8988T (cell line): ENCODE results near the gene KCTD11.

Experiments
- DNase-seq: peaks from one replicate; pipeline ENCODE4 v3.0.0; 2011

The KCTD11 gene

GRCh38 chr17:7351665-7352502 lies at the start of gene KCTD11:
KCTD11 (plus strand) TSS chr17:7352162.
- DNase-seq: peak; percentile 91

DNA sequence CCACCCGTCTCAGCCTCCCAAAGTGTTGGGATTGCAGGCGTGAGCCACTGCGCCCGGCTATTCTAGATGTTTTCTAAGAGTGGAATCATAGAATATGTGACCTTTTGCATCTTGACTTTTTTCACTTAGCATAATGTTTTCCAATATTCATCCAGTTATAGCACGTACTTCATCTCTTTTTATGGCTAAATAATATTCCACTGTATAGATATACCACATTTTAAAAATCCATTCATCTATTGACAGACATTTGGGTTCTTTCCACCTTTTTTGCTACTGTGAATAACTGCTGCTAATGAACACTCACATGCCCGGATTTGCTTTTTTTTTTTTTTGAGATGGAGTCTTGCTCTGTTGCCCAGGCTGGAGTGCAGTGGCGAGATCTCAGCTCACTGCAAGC lies 47.8 kb upstream of the KCTD11 start:
- DNase-seq: no peak

GRCh38 chr17:7306911-7307685 lies 44.9 kb upstream of the KCTD11 start, which contains the start of gene EIF5A:
EIF5A (plus strand) TSS chr17:7307628; CDS start chr17:7309636, 2,008 bp downstream.
- peak; percentile 92 for DNase-seq

- no peak for DNase-seq
Measured at GRCh38 chr17:7307686-7308624, 44.0 kb upstream of the KCTD11 start.

DNA sequence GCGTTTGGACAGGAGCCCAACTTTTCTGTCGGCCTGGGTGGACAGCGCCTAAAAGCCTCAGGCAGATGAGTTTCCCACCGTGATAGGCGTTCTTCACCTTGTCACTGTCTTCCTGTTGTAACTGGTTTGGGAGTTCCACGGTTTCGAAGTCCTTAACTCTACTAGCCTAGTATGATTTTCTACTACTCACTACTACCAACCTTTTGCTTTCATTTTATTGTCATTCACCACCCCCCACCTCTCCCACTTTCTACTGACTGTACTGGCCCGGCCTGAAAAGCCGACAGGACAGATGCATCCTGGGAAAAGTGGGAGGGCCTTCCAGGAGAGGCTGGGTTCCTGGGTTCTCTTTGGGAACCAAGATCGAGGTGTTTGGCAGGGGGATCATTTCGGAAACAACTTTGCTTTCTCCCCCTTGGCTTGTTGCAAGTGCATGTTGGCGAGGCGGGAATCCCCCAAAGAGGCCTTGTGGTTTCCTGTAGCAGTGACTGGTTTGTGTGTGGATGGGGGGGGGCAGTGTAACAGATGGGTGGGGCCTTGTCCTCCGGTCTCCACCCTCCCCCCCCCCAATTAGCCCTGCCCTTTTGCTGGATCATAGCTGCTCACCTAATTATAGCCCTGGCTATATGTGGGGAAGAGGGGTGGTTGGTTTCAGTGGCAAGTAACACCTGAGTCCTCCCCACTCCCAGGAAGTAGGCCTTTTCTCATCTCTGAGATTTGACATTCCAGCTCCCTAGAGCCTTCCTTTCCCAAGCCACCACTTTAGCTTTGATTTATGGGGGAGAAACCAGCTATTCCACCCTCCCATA lies 43.1 kb upstream of the KCTD11 start:
- peak; percentile 60 for DNase-seq

DNA sequence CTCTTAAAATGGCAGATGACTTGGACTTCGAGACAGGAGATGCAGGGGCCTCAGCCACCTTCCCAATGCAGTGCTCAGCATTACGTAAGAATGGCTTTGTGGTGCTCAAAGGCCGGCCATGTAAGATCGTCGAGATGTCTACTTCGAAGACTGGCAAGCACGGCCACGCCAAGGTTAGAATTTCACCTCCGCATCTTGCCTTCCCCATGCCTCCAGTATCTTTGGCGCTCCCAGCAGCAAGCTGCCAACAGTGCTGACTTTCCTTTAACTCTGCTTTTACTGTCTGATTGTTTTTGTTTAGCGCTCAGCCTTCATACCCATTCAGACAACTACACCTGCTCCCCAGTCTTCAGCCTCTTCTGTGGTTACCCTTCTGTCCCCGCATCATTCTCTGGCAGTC lies 42.3 kb upstream of the KCTD11 start:
- no peak for DNase-seq

- no peak for DNase-seq
Measured at GRCh38 chr17:7311110-7311705, 40.8 kb upstream of the KCTD11 start.

GRCh38 chr17:7312432-7313087 lies 39.4 kb upstream of the KCTD11 start:
- no peak for DNase-seq

DNA sequence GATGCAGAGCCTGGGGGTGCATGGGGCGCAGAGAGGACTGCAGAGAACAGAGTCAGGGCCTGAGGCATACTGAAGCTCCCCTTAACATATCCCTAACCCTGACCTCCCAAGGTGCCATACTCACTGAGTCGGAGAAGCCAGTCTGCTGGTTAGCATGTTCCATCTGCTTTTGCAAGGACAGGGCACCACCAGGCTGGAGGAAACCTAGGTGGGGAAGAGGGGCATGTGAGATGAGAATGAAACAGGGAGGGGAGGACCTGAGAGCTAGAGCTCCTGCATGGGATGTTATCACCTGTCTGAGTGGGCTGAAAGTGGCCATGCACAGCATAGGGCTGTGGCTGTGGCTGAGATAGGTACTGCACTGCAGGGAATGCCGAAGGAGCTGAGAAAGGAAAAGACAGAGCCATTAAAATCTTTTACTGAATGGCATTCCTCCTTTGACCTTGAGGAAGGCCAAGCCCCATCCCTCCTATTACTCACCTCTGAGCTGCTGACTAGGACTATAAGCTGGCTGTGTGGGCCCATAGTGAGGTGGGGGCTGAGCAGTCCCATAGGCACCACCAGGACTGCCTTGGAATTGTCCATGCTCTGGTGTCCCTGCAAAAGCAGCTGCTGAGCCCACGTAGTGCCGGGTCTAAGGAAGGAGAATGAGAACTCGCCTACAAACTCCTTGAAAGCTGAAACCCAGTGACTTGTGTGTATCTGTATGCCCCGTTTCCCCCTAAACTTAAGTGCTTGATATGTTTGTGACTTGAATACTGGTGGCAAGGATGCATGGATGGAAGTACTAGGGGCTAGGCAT lies 38.7 kb upstream of the KCTD11 start:
- no peak for DNase-seq

DNA sequence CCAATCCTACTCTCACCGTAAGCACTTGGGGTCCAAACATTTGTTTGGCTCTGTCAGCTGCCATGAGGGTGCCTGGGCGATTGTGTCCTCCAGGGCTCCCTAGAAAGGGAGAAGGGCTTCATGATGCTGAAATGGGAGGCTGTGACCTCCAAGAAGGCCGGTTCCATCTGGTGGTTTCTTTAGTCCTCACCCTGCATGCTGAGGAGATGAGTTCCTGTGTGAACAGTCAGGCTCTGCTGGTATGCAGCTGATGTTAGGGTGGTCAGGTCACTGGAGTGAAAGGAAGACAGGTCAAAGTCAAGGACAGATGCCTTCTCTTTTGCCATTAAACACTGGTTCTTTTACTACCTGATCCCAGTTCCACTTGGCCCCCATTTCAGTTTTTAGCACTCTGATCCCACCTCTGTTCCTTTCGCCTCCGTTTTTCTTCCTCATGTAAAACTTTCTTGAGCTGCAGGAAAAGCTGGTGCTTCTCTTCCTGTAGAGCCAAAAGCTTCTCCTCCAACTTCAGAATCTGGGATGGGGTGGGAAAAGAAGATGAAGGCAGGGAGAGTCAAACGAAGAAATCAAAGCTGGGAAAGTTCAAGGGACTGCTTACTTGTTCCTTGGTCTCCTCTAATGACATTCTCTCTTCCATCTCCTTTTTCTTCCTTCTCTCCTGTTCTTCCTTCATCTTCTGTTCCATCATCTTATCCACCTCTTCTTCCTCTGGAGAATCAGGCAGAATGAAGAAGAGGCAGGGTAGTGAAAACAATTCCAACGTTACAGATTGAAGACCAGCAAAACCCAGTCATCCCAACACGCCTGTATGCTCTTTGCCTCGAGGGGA lies 37.9 kb upstream of the KCTD11 start:
- no peak for DNase-seq

DNA sequence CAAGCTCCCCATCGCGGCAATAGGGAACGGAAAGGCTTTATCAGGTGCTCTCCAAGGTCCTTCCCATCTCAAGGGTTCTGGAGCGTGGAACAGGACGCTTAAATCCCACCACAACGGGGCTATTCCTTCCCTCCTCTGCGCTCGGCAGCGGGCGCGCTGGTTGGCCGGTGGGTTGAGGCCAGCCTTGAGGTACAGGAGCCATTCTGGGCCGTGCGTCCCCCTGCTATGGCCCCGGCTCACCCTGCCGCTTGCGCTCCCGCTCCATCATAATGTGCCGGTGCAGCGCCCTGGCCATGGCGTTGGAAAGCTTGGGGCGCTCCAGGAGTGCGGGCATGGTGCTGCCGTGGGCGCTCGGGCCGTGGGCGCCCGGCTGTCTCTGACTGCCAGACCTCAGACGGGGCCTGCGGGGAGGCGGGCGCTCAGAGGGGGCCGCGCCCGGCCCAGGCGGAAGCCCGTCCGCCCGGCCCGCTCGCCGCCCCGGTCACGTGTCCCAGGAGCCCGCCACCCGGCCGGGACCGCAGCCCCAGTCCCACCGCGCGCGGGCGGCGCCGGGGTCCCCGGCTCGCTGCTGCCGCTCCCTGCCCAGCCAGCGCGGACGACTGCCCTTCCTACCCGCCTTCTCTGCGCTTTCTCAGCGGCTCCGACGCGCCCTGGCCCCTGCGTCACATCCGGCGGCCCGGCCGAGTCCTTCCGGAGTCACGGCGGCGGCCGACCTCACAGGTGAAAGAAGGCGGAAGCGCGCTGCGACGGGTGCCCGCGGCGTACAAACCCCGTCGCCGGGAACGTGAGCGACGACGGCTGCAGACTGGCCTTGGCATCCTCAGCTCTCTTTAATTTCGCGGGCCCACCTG lies 37.0 kb upstream of the KCTD11 start, which contains the start of gene GPS2:
Gene GPS2 (minus strand): TSS at position 642 of the 851 bp plus-strand sequence. CDS start 308 bp downstream, at position 334.
- DNase-seq: peak; percentile 84

- DNase-seq: no peak
Measured at GRCh38 chr17:7315570-7316235, 36.3 kb upstream of the KCTD11 start.

DNA sequence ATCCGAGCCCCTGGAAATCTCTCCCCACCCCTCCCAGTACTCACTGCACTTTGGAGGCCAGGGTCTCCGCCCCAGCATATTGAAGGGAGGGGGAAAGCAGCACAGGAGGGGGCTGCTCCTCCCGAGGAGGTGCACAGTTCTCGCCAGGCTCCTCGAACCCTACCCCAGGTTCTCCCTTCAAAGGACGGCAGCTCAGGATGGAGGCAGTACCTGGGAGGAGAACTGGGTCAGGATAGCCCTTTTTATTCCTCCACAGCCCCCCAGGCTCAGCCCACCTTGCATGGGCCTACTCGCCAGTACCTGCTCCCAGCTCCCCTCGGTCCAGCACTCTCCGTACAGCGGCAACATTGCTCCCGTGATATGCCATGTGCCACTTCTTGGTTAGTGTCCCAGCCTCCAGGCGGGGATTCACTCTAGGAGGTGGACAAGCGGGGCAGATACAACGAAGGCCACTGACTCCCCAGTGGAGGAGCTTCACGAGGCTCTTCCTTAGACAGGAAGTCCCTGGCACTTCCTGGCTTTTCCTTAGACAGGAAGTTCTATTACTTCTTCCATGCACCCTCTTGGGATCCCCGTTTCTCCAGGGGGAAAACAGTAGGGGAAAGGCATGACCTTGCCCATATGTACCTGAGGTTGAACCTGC lies 34.7 kb upstream of the KCTD11 start:
- no peak for DNase-seq

- no peak for DNase-seq
Measured at GRCh38 chr17:7318121-7318860, 33.7 kb upstream of the KCTD11 start.

GRCh38 chr17:7321466-7321865 lies 30.5 kb upstream of the KCTD11 start:
- DNase-seq: no peak

DNA sequence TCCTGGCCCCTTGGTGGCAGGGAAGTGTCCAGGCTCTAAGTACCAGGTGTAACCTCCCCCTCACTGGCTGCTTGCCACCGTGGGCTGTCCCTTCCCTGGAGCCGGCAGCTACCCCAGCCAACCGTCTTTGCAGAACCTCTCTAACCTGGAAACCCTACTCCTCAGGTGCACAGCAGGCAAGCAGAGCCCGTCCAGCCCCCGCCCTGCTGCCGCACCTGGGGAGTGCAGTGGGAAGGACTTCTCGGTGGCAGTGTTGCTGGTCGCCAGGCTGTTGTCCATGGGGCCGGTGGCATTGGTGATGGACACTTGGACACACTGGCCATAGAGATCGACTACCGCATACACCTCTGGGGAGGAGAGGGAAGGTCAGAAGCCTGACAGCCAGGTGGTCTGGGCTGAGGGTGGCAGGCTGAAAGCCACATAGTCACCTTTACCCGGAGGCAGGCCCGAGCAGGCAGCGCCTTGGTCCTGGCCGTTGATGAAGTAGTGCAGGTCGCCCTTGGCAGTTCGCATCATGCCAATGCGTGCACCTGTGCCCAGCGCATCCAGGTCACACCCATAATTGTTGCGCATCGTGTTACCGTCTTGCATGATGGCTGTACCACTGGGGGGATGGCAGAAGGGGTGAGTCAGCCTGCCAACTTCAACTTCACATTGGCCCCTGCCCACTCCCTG lies 29.3 kb upstream of the KCTD11 start:
- DNase-seq: no peak
